Testis (tissue), 2 donors: ENCODE measurements around the gene NAGS.

Experiments used
- CTCF ChIP-seq, 3 experiments: fragments of 450-650 bp in 2 of 3; fragments of 200-600 bp in 1 of 3; sonication (generic) in 1 of 3; IDR thresholded peaks; one replicate each; pipeline ENCODE4 v1.5.1; 2016 to 2019; ENCODE audit warnings: antibody characterized with exemption in 3 of 3, mild to moderate bottlenecking in 2 of 3, moderate library complexity in 1 of 3
- POLR2A ChIP-seq: fragments of 450-650 bp; IDR thresholded peaks from one replicate; pipeline ENCODE4 v1.6.1; 2017; ENCODE audit warnings: antibody characterized with exemption, mild to moderate bottlenecking, moderate library complexity

GRCh38 chr17:44030482-44030881, 26.1 kb downstream of the NAGS start:
- TF ChIP-seq CTCF (IDR thresholded peaks at IDR 0.05) (no peak), POLR2A (no peak)
